Panc1 (cell line): ENCODE data around the gene TALDO1.

Source experiments
- POLR2AphosphoS5 ChIP-seq: IDR thresholded peaks from 2 replicates; pipeline ENCODE4 v1.6.1; 2012; ENCODE audit warnings: mild to moderate bottlenecking, low read depth, low read length, moderate library complexity
- SIN3A ChIP-seq: IDR thresholded peaks from 2 replicates; pipeline ENCODE4 v1.6.1; 2012; ENCODE audit warnings: low read depth, mild to moderate bottlenecking, low read length, moderate library complexity, borderline replicate concordance; ENCODE audit not compliant: insufficient read depth
- TCF7L2 ChIP-seq: IDR thresholded peaks from 2 replicates; pipeline ENCODE4 v1.6.1; 2011; ENCODE audit warnings: mild to moderate bottlenecking, low read depth, low read length, inconsistent platforms
- TF ChIP-seq, protein P1 (sequence below): fragments of 450-650 bp; IDR thresholded peaks from 2 replicates; pipeline ENCODE4 v1.5.1; 2017; ENCODE audit warnings: mild to moderate bottlenecking
- TF ChIP-seq, protein P2 (sequence below), 2 experiments: IDR thresholded peaks; 2 replicates each; pipeline ENCODE4 v1.6.1; 2011 to 2012; ENCODE audit warnings: low read depth in 2 of 2, control low read depth in 1 of 2, low read length in 1 of 2, mild to moderate bottlenecking in 1 of 2, moderate library complexity in 1 of 2; ENCODE audit not compliant: insufficient read depth in 1 of 2

DNA sequence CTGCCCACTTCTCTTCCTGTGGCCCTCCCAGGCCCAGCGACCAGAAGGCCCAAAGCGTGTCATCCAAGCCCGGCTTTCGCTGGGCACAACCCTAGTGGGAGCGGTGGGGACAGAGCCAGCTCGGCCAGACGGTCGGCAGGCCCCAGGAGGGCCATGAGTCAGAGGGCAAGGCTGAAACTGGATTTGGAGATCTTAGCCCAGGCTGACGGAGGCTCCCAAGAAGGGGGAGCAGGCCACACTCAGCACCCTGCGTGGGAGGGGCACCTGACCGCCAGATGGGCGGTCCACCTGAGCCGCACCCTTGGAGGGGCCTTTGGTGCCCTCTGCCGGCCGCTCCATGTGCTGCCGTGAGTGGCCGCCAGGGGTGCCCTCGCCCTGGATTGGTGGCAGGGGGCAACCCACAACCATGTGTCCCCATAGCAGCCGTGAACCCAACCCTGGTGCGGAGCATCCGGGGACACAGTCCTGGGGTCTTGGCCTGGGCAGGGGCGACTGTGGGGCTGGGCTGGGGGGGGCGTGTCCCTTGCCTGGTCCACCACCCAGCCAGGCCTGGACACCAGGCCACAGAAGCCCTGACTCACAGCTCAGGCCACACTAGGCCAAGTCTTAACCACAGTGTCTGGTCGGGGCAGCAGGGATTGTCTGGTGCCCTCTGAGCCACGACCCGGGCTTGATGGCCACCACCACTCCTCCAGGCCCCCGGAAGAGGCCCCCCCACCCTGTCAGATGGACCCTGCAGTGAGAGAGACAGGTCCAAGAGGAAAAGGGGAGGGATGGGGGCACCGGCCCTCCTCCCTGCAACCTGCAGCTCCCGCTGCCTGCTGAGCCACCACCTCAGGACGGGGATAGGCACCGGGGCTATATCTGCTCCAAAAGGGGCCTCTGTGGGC is 19.2 kb upstream of the TALDO1 start:
- TF ChIP-seq TCF7L2: 0 out of 2 replicates have a peak, but pooled peaks have one; percentile 27
- TF ChIP-seq, protein P1, sequence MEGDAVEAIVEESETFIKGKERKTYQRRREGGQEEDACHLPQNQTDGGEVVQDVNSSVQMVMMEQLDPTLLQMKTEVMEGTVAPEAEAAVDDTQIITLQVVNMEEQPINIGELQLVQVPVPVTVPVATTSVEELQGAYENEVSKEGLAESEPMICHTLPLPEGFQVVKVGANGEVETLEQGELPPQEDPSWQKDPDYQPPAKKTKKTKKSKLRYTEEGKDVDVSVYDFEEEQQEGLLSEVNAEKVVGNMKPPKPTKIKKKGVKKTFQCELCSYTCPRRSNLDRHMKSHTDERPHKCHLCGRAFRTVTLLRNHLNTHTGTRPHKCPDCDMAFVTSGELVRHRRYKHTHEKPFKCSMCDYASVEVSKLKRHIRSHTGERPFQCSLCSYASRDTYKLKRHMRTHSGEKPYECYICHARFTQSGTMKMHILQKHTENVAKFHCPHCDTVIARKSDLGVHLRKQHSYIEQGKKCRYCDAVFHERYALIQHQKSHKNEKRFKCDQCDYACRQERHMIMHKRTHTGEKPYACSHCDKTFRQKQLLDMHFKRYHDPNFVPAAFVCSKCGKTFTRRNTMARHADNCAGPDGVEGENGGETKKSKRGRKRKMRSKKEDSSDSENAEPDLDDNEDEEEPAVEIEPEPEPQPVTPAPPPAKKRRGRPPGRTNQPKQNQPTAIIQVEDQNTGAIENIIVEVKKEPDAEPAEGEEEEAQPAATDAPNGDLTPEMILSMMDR: peak; percentile 100
- TF ChIP-seq, protein P2, sequence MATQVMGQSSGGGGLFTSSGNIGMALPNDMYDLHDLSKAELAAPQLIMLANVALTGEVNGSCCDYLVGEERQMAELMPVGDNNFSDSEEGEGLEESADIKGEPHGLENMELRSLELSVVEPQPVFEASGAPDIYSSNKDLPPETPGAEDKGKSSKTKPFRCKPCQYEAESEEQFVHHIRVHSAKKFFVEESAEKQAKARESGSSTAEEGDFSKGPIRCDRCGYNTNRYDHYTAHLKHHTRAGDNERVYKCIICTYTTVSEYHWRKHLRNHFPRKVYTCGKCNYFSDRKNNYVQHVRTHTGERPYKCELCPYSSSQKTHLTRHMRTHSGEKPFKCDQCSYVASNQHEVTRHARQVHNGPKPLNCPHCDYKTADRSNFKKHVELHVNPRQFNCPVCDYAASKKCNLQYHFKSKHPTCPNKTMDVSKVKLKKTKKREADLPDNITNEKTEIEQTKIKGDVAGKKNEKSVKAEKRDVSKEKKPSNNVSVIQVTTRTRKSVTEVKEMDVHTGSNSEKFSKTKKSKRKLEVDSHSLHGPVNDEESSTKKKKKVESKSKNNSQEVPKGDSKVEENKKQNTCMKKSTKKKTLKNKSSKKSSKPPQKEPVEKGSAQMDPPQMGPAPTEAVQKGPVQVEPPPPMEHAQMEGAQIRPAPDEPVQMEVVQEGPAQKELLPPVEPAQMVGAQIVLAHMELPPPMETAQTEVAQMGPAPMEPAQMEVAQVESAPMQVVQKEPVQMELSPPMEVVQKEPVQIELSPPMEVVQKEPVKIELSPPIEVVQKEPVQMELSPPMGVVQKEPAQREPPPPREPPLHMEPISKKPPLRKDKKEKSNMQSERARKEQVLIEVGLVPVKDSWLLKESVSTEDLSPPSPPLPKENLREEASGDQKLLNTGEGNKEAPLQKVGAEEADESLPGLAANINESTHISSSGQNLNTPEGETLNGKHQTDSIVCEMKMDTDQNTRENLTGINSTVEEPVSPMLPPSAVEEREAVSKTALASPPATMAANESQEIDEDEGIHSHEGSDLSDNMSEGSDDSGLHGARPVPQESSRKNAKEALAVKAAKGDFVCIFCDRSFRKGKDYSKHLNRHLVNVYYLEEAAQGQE (IDR thresholded peaks at IDR 0.05; ENCODE audit: insufficient read depth in 1 of 2, low read depth in 2 of 2, low read length in 1 of 2): 0 out of 4 replicates have a peak, but pooled peaks of 1 of the 2 experiments have one; percentile 49
- peak; percentile 70; the same call in 1 of the 2 replicates for TF ChIP-seq POLR2AphosphoS5
- peak; percentile 88; the same call in 1 of the 2 replicates for TF ChIP-seq SIN3A
